Measurements from ENCODE around the gene SNORC. TPM values are rescaled to one million over a fixed set of nuclear protein-coding genes. Genes with fewer than 3 reads are reported as not detected.

Gene SNORC
- total and polyA plus RNA-seq, 2 of the 4 experiments (the other 2 are of a cell fraction): under 0.01 to 0.67 TPM

DNA sequence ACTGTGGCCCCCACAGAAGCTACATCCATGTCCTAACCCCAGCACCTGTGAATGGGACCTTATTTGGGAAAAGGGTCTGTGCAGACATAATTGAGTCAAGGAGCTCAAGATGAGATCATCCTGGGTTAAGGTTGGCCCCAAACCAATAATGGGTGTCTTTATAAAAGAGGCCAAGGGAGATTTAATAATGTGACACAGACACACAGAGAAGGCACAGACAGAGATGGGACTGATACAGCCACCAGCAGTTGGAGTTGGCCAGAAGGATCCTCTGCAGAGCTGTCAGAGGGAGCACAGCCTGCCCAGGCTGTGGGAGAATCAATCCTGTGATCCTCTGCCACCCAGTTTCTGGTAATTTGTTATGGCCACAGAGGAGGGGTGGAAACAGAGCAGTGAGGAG, 26.0 kb downstream of the SNORC start:
- Histone ChIP-seq H3K79me1 (ENCODE audit: low read depth in 1 of 2, low read length in 2 of 2) (no peaks in the 10 kb centered on the region), H3K4ac (ENCODE audit: low read depth, low read length) (no peak overlapping the region), H2AK5ac (ENCODE audit: low read depth, low read length) (no peak overlapping the region), H4K91ac (ENCODE audit: insufficient read depth, low read depth, low read length) (no peak overlapping the region), H3K9me3 (ENCODE audit: control insufficient read depth, insufficient read depth, low read length) (no peaks in the 10 kb centered on the region), H3K27ac (ENCODE audit: insufficient read depth, low read length) (no peak overlapping the region), H3K18ac (ENCODE audit: low read depth, low read length) (no peak overlapping the region), H3K9me1 (ENCODE audit: insufficient read depth, low read length) (0 out of 2 replicates have a peak, but pooled peaks cover 5% of the 10 kb centered on the region), H3K4me1 (ENCODE audit: control insufficient read depth, insufficient read depth, low read length) (peaks cover 1% of the 10 kb centered on the region; the same call in 1 of the 2 replicates), H4K5ac (ENCODE audit: low read depth, low read length) (no peak overlapping the region), H4K8ac (ENCODE audit: low read depth in 2 of 2, low read length in 2 of 2) (no peak overlapping the region), H3K9ac (ENCODE audit: low read depth, low read length) (no peak overlapping the region), H3K14ac (replicated peaks; ENCODE audit: low read depth, low read length) (no peak overlapping the region), H2BK15ac (ENCODE audit: low read depth, low read length) (no peak overlapping the region), H3K4me3 (ENCODE audit: insufficient read depth, low read depth, low read length) (no peak overlapping the region), H3K56ac (ENCODE audit: extremely low read depth, insufficient read depth, low read length) (no peak overlapping the region), H4K20me1 (ENCODE audit: insufficient read depth, low read length) (no peaks in the 10 kb centered on the region), H2AK9ac (replicated peaks; ENCODE audit: low read depth, low read length, poor library complexity) (no peak overlapping the region), H3K27me3 (ENCODE audit: control insufficient read depth, insufficient read depth, low read length) (no peaks in the 10 kb centered on the region; the same call in 1 of the 2 replicates), H3K36me3 (ENCODE audit: control insufficient read depth, insufficient read depth, low read length) (no peaks in the 10 kb centered on the region), H2BK5ac (ENCODE audit: low read depth, low read length, poor library complexity, severe bottlenecking) (no peak overlapping the region), H2AFZ (replicated peaks; ENCODE audit: low read length, poor library complexity) (no peak overlapping the region), H3K4me2 (ENCODE audit: low read depth, low read length) (no peak overlapping the region), H2BK120ac (ENCODE audit: low read depth, low read length) (no peak overlapping the region), H3K23ac (ENCODE audit: low read depth, low read length) (no peak overlapping the region), H2BK20ac (ENCODE audit: low read depth, low read length) (no peak overlapping the region)
- DNase-seq: no peak
- ChIA-PET POLR2A (ENCODE audit: unreplicated experiment) (no interaction called here), CTCF (no interaction called here)
- in situ Hi-C loops (cut with MboI; ENCODE audit: low sequenced_read_pairs) (no loop called here), intact Hi-C loops (cut with micrococcal nuclease) (no loop called here), dilution Hi-C loops (cut with HindIII; ENCODE audit: low sequenced_read_pairs, unreplicated experiment) (no loop called here)
- TF ChIP-seq MXI1 (IDR thresholded peaks at IDR 0.05; ENCODE audit: borderline replicate concordance, low read depth, low read length): no peak
- no peak for TF ChIP-seq SMC3 (IDR thresholded peaks at IDR 0.05; ENCODE audit: low read depth, low read length)
- no peak for TF ChIP-seq FOS (IDR thresholded peaks at IDR 0.05; ENCODE audit: low read depth, low read length)
- no peak for TF ChIP-seq MAZ (IDR thresholded peaks at IDR 0.05; ENCODE audit: borderline replicate concordance, low read depth, low read length)
- no peak for TF ChIP-seq CEBPB (IDR thresholded peaks at IDR 0.05; ENCODE audit: low read depth, low read length)
- no peak for TF ChIP-seq CHD1 (IDR thresholded peaks at IDR 0.05; ENCODE audit: low read depth, low read length)
- TF ChIP-seq RFX5 (IDR thresholded peaks at IDR 0.05; ENCODE audit: low read depth, low read length): no peak
- TF ChIP-seq, protein P1, sequence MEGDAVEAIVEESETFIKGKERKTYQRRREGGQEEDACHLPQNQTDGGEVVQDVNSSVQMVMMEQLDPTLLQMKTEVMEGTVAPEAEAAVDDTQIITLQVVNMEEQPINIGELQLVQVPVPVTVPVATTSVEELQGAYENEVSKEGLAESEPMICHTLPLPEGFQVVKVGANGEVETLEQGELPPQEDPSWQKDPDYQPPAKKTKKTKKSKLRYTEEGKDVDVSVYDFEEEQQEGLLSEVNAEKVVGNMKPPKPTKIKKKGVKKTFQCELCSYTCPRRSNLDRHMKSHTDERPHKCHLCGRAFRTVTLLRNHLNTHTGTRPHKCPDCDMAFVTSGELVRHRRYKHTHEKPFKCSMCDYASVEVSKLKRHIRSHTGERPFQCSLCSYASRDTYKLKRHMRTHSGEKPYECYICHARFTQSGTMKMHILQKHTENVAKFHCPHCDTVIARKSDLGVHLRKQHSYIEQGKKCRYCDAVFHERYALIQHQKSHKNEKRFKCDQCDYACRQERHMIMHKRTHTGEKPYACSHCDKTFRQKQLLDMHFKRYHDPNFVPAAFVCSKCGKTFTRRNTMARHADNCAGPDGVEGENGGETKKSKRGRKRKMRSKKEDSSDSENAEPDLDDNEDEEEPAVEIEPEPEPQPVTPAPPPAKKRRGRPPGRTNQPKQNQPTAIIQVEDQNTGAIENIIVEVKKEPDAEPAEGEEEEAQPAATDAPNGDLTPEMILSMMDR (conservative IDR thresholded peaks at IDR 0.05; ENCODE audit: low read depth, low read length): no peak
- TF ChIP-seq, protein P2, sequence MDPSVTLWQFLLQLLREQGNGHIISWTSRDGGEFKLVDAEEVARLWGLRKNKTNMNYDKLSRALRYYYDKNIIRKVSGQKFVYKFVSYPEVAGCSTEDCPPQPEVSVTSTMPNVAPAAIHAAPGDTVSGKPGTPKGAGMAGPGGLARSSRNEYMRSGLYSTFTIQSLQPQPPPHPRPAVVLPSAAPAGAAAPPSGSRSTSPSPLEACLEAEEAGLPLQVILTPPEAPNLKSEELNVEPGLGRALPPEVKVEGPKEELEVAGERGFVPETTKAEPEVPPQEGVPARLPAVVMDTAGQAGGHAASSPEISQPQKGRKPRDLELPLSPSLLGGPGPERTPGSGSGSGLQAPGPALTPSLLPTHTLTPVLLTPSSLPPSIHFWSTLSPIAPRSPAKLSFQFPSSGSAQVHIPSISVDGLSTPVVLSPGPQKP (IDR thresholded peaks at IDR 0.05; ENCODE audit: borderline replicate concordance, low read depth, low read length): no peak
- TF ChIP-seq BHLHE40 (IDR thresholded peaks at IDR 0.05; ENCODE audit: low read depth, low read length): no peak
- no peak for TF ChIP-seq MAFK (IDR thresholded peaks at IDR 0.05; ENCODE audit: low read depth, low read length)
- TF ChIP-seq, protein P3, sequence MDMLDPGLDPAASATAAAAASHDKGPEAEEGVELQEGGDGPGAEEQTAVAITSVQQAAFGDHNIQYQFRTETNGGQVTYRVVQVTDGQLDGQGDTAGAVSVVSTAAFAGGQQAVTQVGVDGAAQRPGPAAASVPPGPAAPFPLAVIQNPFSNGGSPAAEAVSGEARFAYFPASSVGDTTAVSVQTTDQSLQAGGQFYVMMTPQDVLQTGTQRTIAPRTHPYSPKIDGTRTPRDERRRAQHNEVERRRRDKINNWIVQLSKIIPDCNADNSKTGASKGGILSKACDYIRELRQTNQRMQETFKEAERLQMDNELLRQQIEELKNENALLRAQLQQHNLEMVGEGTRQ (IDR thresholded peaks at IDR 0.05; ENCODE audit: low read depth, low read length): no peak
- no peak for TF ChIP-seq RAD21 (IDR thresholded peaks at IDR 0.05; ENCODE audit: low read length)
- no peak for TF ChIP-seq RCOR1 (IDR thresholded peaks at IDR 0.05; ENCODE audit: insufficient replicate concordance, low read length)
- TF ChIP-seq POLR2A (IDR thresholded peaks at IDR 0.05; ENCODE audit: low read depth, low read length): no peak
- no peak for TF ChIP-seq NFE2L2 (IDR thresholded peaks at IDR 0.05; ENCODE audit: low read depth, low read length)
- ATAC-seq (ENCODE audit: low read depth): no peak
- no TSS peak for BruUV-seq (replicated peaks)
